Osteocyte (in vitro differentiated cells): ENCODE results near the gene TRNP1. TPM values are rescaled to one million over a fixed set of nuclear protein-coding genes. Genes with fewer than 3 reads are reported as not detected.

Experiments
- DNase-seq: peaks from one replicate; pipeline ENCODE4 v3.0.0; 2021; ENCODE audit warnings: mixed read lengths; ENCODE audit not compliant: unreplicated experiment; ENCODE audit errors: extremely low spot score
- H3K27ac Mint-ChIP-seq: one replicate; pipeline ENCODE4 v1.8.0; 2021; ENCODE audit warnings: mild to moderate bottlenecking, mixed read lengths; ENCODE audit not compliant: unreplicated experiment
- H3K27me3 Mint-ChIP-seq: one replicate; pipeline ENCODE4 v1.8.0; 2021; ENCODE audit warnings: mixed read lengths; ENCODE audit not compliant: unreplicated experiment
- H3K36me3 Mint-ChIP-seq: one replicate; pipeline ENCODE4 v1.8.0; 2021; ENCODE audit warnings: mixed read lengths; ENCODE audit not compliant: unreplicated experiment
- H3K4me1 Mint-ChIP-seq: one replicate; pipeline ENCODE4 v1.8.0; 2021; ENCODE audit warnings: mixed read lengths; ENCODE audit not compliant: unreplicated experiment
- H3K4me3 Mint-ChIP-seq: one replicate; pipeline ENCODE4 v1.8.0; 2021; ENCODE audit warnings: mild to moderate bottlenecking, moderate library complexity, mixed read lengths; ENCODE audit not compliant: unreplicated experiment
- H3K9me3 Mint-ChIP-seq: one replicate; pipeline ENCODE4 v1.8.0; 2021; ENCODE audit warnings: mixed read lengths; ENCODE audit not compliant: unreplicated experiment
- CTCF ChIP-seq: fragments of 200-600 bp; sonication (generic); IDR thresholded peaks from 2 replicates; pipeline ENCODE4 v1.5.0; 2021; ENCODE audit warnings: antibody characterized with exemption, mild to moderate bottlenecking, moderate library complexity
- total RNA-seq: library from RNA; stranded (reverse); gene quantifications from 2 replicates; pipeline ENCODE4 v1.2.1, GENCODE V29; 2021

The TRNP1 gene
- total RNA-seq, 1 donor from 2014 or later: 33.7 TPM

- Mint-ChIP-seq H3K36me3 (no peaks in the 10 kb centered on the region), H3K9me3 (no peaks in the 10 kb centered on the region), H3K4me3 (no peak overlapping the region), H3K27ac (no peak overlapping the region), H3K27me3 (no peaks in the 10 kb centered on the region), H3K4me1 (peaks cover 8% of the 10 kb centered on the region)
- no peak for DNase-seq
- no peak for TF ChIP-seq CTCF
Measured at GRCh38 chr1:27035344-27035743, 41.9 kb downstream of the TRNP1 start.

- TF ChIP-seq CTCF: no peak
- Mint-ChIP-seq H3K4me1 (peaks cover 5% of the 10 kb centered on the region), H3K36me3 (no peaks in the 10 kb centered on the region), H3K27me3 (no peaks in the 10 kb centered on the region), H3K9me3 (no peaks in the 10 kb centered on the region), H3K27ac (no peak overlapping the region), H3K4me3 (no peak overlapping the region)
- no peak for DNase-seq
Measured at GRCh38 chr1:27036718-27037117, 43.2 kb downstream of the TRNP1 start.

- no peak for TF ChIP-seq CTCF
- Mint-ChIP-seq H3K27me3 (no peaks in the 10 kb centered on the region), H3K4me3 (no peak overlapping the region), H3K4me1 (peaks cover 2% of the 10 kb centered on the region), H3K27ac (no peak overlapping the region), H3K9me3 (no peaks in the 10 kb centered on the region), H3K36me3 (no peaks in the 10 kb centered on the region)
- no peak for DNase-seq
Measured at GRCh38 chr1:27037518-27037917, 44.0 kb downstream of the TRNP1 start.

GRCh38 chr1:27038020-27038419 lies 44.5 kb downstream of the TRNP1 start:
- H3K27me3 Mint-ChIP-seq: no peaks in the 10 kb centered on the region
- H3K9me3 Mint-ChIP-seq: no peaks in the 10 kb centered on the region
- peaks cover 2% of the 10 kb centered on the region for H3K4me1 Mint-ChIP-seq
- no peaks in the 10 kb centered on the region for H3K36me3 Mint-ChIP-seq
- no peak overlapping the region for H3K27ac Mint-ChIP-seq
- no peak overlapping the region for H3K4me3 Mint-ChIP-seq
- no peak for TF ChIP-seq CTCF
- DNase-seq: no peak

GRCh38 chr1:27042670-27043069 lies 49.2 kb downstream of the TRNP1 start:
- H3K27ac Mint-ChIP-seq: no peak overlapping the region
- no peak for DNase-seq
- TF ChIP-seq CTCF: no peak
- H3K36me3 Mint-ChIP-seq: no peaks in the 10 kb centered on the region
- H3K27me3 Mint-ChIP-seq: no peaks in the 10 kb centered on the region
- no peaks in the 10 kb centered on the region for H3K9me3 Mint-ChIP-seq
- no peak overlapping the region for H3K4me3 Mint-ChIP-seq
- peaks cover 7% of the 10 kb centered on the region for H3K4me1 Mint-ChIP-seq
